Measurements from ENCODE around the gene CMC2. TPM values are rescaled to one million over a fixed set of nuclear protein-coding genes. Genes with fewer than 3 reads are reported as not detected.

The CMC2 gene
- total and polyA plus RNA-seq, 7 donors, result 35.2 to 136 (median 54.6) TPM

- 77 to 87% methylated on average over 2 of the region's 2 CpGs for WGBS, 2 donors
- H3K4me1 ChIP-seq, result no peaks in the 10 kb centered on the region
- H3K36me3 ChIP-seq, result no peaks in the 10 kb centered on the region
- no peaks in the 10 kb centered on the region for H3K27me3 ChIP-seq
- intact Hi-C loops (cut with DNase I), result no loop called here
- H3K27ac ChIP-seq, result no peak overlapping the region
- DNase-seq, result no peak
- no peak overlapping the region for H3K4me3 ChIP-seq
- TF ChIP-seq EP300 (IDR thresholded peaks at IDR 0.05) (no peak), POLR2AphosphoS5 (IDR thresholded peaks at IDR 0.05) (no peak)
- H3K9me3 ChIP-seq, result no peaks in the 10 kb centered on the region
Measured at GRCh38 chr16:80986557-80986956, 20.1 kb downstream of the CMC2 start.

- H3K4me1 ChIP-seq, result peaks cover 0 to 6% (median 3%) of the 10 kb centered on the region in 4 donors
- no peaks in the 10 kb centered on the region for H3K27me3 ChIP-seq
- no peaks in the 10 kb centered on the region for H3K9me3 ChIP-seq
- no peak for DNase-seq
- H3K27ac ChIP-seq, result no peak overlapping the region
- 51 to 61% methylated on average over 2 of the region's 2 CpGs for WGBS, 2 donors
- TF ChIP-seq, protein P1, sequence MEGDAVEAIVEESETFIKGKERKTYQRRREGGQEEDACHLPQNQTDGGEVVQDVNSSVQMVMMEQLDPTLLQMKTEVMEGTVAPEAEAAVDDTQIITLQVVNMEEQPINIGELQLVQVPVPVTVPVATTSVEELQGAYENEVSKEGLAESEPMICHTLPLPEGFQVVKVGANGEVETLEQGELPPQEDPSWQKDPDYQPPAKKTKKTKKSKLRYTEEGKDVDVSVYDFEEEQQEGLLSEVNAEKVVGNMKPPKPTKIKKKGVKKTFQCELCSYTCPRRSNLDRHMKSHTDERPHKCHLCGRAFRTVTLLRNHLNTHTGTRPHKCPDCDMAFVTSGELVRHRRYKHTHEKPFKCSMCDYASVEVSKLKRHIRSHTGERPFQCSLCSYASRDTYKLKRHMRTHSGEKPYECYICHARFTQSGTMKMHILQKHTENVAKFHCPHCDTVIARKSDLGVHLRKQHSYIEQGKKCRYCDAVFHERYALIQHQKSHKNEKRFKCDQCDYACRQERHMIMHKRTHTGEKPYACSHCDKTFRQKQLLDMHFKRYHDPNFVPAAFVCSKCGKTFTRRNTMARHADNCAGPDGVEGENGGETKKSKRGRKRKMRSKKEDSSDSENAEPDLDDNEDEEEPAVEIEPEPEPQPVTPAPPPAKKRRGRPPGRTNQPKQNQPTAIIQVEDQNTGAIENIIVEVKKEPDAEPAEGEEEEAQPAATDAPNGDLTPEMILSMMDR (IDR thresholded peaks at IDR 0.05), result no peak
- TF ChIP-seq POLR2A (IDR thresholded peaks at IDR 0.05), result no peak
- no peak for TF ChIP-seq EP300 (IDR thresholded peaks at IDR 0.05)
- no peak for TF ChIP-seq POLR2AphosphoS5 (IDR thresholded peaks at IDR 0.05)
- intact Hi-C loops (cut with DNase I), result no loop called here
- H3K36me3 ChIP-seq, result no peaks in the 10 kb centered on the region
- no peak overlapping the region for H3K4me3 ChIP-seq
Measured at GRCh38 chr16:80985611-80986010, 21.1 kb downstream of the CMC2 start.

- no peaks in the 10 kb centered on the region for H3K9me3 ChIP-seq
- no peak overlapping the region for H3K4me3 ChIP-seq
- DNase-seq, result no peak
- 61 to 79% methylated on average over 6 of the region's 6 CpGs for WGBS, 2 donors
- peaks cover 0 to 7% (median 5%) of the 10 kb centered on the region in 4 donors for H3K36me3 ChIP-seq
- TF ChIP-seq, protein P1 (IDR thresholded peaks at IDR 0.05), result no peak
- TF ChIP-seq POLR2AphosphoS5 (IDR thresholded peaks at IDR 0.05) (no peak), POLR2A (IDR thresholded peaks at IDR 0.05) (no peak), EP300 (IDR thresholded peaks at IDR 0.05) (no peak)
- H3K4me1 ChIP-seq, result peaks cover 0 to 6% (median 3%) of the 10 kb centered on the region in 4 donors
- no peaks in the 10 kb centered on the region for H3K27me3 ChIP-seq
- intact Hi-C loops (cut with DNase I), result no loop called here
- H3K27ac ChIP-seq, result no peak overlapping the region
Measured at GRCh38 chr16:80984124-80984892, 22.4 kb downstream of the CMC2 start.

DNA sequence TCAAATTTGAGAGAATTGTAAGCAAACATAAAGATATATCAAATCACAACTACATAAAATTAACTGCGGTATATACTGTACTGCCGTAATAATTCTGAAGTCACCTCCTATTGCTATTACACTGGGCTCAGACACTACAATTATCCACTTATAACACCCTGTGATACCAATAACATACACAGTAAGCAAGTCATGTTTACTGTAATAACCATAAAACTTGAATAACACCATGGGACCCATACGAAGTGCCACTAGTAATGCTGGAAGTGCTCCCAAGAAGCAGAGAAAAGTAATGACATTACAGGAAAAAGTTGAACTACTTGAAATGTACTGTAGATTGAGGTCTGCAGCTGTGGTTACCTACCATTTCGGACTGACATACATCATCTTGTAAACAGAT is 24.0 kb downstream of the CMC2 start:
- TF ChIP-seq, protein P1 (IDR thresholded peaks at IDR 0.05), result no peak
- TF ChIP-seq EP300 (IDR thresholded peaks at IDR 0.05) (no peak), POLR2A (IDR thresholded peaks at IDR 0.05) (no peak), POLR2AphosphoS5 (IDR thresholded peaks at IDR 0.05) (no peak)
- Histone ChIP-seq H3K36me3 (peaks cover 0 to 18% (median 9%) of the 10 kb centered on the region in 4 donors), H3K27ac (no peak overlapping the region), H3K4me3 (no peak overlapping the region), H3K27me3 (no peaks in the 10 kb centered on the region), H3K9me3 (no peaks in the 10 kb centered on the region), H3K4me1 (peaks cover 0 to 6% (median 3%) of the 10 kb centered on the region in 4 donors)
- intact Hi-C loops (cut with DNase I), result no loop called here
- 12 to 56% methylated on average over 4 of the region's 4 CpGs for WGBS, 2 donors
- DNase-seq, result no peak

GRCh38 chr16:80981103-80981502 is 25.6 kb downstream of the CMC2 start:
- H3K4me3 ChIP-seq, result no peak overlapping the region
- H3K27ac ChIP-seq, result no peak overlapping the region
- TF ChIP-seq POLR2A (IDR thresholded peaks at IDR 0.05) (no peak), EP300 (IDR thresholded peaks at IDR 0.05) (no peak), POLR2AphosphoS5 (IDR thresholded peaks at IDR 0.05) (no peak)
- TF ChIP-seq, protein P1 (IDR thresholded peaks at IDR 0.05), result no peak
- intact Hi-C loops (cut with DNase I), result no loop called here
- no peaks in the 10 kb centered on the region for H3K27me3 ChIP-seq
- no peak for DNase-seq
- H3K4me1 ChIP-seq, result peaks cover 0 to 6% (median 3%) of the 10 kb centered on the region in 4 donors
- no peaks in the 10 kb centered on the region for H3K9me3 ChIP-seq
- H3K36me3 ChIP-seq, result peaks cover 0 to 19% (median 9%) of the 10 kb centered on the region in 4 donors

Measured in sigmoid colon (tissue), 7 donors.